H9 (cell line): Measurements from ENCODE around the gene NEK5. TPM values are rescaled to one million over a fixed set of nuclear protein-coding genes. Genes with fewer than 3 reads are reported as not detected.

ENCODE experiments used
- DNase-seq: peaks from one replicate; pipeline ENCODE4 v3.0.0-alpha.2; 2017
- H2AFZ ChIP-seq: one replicate; pipeline ENCODE4 v1.6.1; 2013; ENCODE audit warnings: mild to moderate bottlenecking, low read length, control low read depth, moderate library complexity
- H2AK5ac ChIP-seq: 2 replicates; pipeline ENCODE4 v1.6.1; 2013; ENCODE audit warnings: low read length, control low read depth, mixed read lengths; ENCODE audit not compliant: insufficient read length
- H2BK120ac ChIP-seq: one replicate; pipeline ENCODE4 v1.6.1; 2013; ENCODE audit warnings: low read depth, mild to moderate bottlenecking, low read length, control low read depth, inconsistent platforms; ENCODE audit not compliant: poor library complexity, severe bottlenecking
- H2BK12ac ChIP-seq: 2 replicates; pipeline ENCODE4 v1.6.1; 2013; ENCODE audit warnings: low read length, control low read depth, mixed read lengths, low read depth; ENCODE audit not compliant: insufficient read length
- H2BK15ac ChIP-seq: 2 replicates; pipeline ENCODE4 v1.6.1; 2013; ENCODE audit warnings: low read depth, low read length, control low read depth
- H2BK20ac ChIP-seq: one replicate; pipeline ENCODE4 v1.6.1; 2013; ENCODE audit warnings: low read depth, mild to moderate bottlenecking, low read length, control low read depth, inconsistent platforms; ENCODE audit not compliant: poor library complexity, severe bottlenecking
- H2BK5ac ChIP-seq: 2 replicates; pipeline ENCODE4 v1.6.1; 2013; ENCODE audit warnings: low read length, control low read depth, mixed read lengths; ENCODE audit not compliant: insufficient read length
- H3K14ac ChIP-seq: 2 replicates; pipeline ENCODE4 v1.6.1; 2013; ENCODE audit warnings: low read length, control low read depth; ENCODE audit not compliant: insufficient read depth
- H3K18ac ChIP-seq: 2 replicates; pipeline ENCODE4 v1.6.1; 2013; ENCODE audit warnings: low read depth, mild to moderate bottlenecking, mixed read lengths, low read length, control low read depth; ENCODE audit not compliant: insufficient read length
- H3K23ac ChIP-seq: 2 replicates; pipeline ENCODE4 v1.6.1; 2013; ENCODE audit warnings: low read length, control low read depth, mixed read lengths, low read depth; ENCODE audit not compliant: insufficient read length
- H3K23me2 ChIP-seq: 2 replicates; pipeline ENCODE4 v1.6.1; 2013; ENCODE audit warnings: low read depth, mild to moderate bottlenecking, mixed read lengths, low read length, control low read depth; ENCODE audit not compliant: insufficient read length, poor library complexity, severe bottlenecking
- H3K27ac ChIP-seq: 2 replicates; pipeline ENCODE4 v1.5.1; 2013; ENCODE audit warnings: low read length, control low read depth, mixed read lengths, low read depth; ENCODE audit not compliant: insufficient read length
- H3K27me3 ChIP-seq: 2 replicates; pipeline ENCODE4 v1.6.1; 2013; ENCODE audit warnings: low read length, control low read depth, inconsistent platforms; ENCODE audit not compliant: insufficient read depth
- H3K4ac ChIP-seq: 2 replicates; pipeline ENCODE4 v1.6.1; 2013; ENCODE audit warnings: low read depth, mild to moderate bottlenecking, control low read depth, inconsistent platforms, low read length, moderate library complexity
- H3K4me1 ChIP-seq: 2 replicates; pipeline ENCODE4 v1.6.1; 2013; ENCODE audit warnings: low read length, control low read depth, inconsistent platforms; ENCODE audit not compliant: insufficient read depth
- H3K4me2 ChIP-seq: 2 replicates; pipeline ENCODE4 v1.6.1; 2013; ENCODE audit warnings: low read length, control low read depth, mixed read lengths; ENCODE audit not compliant: insufficient read length, insufficient read depth
- H3K56ac ChIP-seq: 2 replicates; pipeline ENCODE4 v1.6.1; 2013; ENCODE audit warnings: low read depth, mild to moderate bottlenecking, mixed read lengths, low read length, control low read depth; ENCODE audit not compliant: insufficient read length
- H3K79me1 ChIP-seq: 2 replicates; pipeline ENCODE4 v1.6.1; 2013; ENCODE audit warnings: low read depth, mild to moderate bottlenecking, moderate library complexity, low read length, control low read depth, inconsistent platforms; ENCODE audit not compliant: insufficient read depth, poor library complexity, severe bottlenecking
- H3K79me2 ChIP-seq: 2 replicates; pipeline ENCODE4 v1.6.1; 2013; ENCODE audit warnings: low read length, control low read depth, inconsistent platforms; ENCODE audit not compliant: insufficient read depth
- H3K9ac ChIP-seq: 2 replicates; pipeline ENCODE4 v1.6.1; 2013; ENCODE audit warnings: low read length, control low read depth, mixed read lengths; ENCODE audit not compliant: insufficient read length; ENCODE audit errors: extremely low read depth
- H3K9me3 ChIP-seq: one replicate; pipeline ENCODE4 v1.6.1; 2013; ENCODE audit warnings: low read depth, low read length, inconsistent platforms; ENCODE audit not compliant: control insufficient read depth
- H3T11ph ChIP-seq: one replicate; pipeline ENCODE4 v1.6.1; 2013; ENCODE audit warnings: mild to moderate bottlenecking, low read length, control low read depth, inconsistent platforms
- H4K20me1 ChIP-seq: one replicate; pipeline ENCODE4 v1.6.1; 2013; ENCODE audit not compliant: control insufficient read depth, insufficient read length, insufficient read depth
- H4K5ac ChIP-seq: 2 replicates; pipeline ENCODE4 v1.6.1; 2013; ENCODE audit warnings: low read depth, mild to moderate bottlenecking, mixed read lengths, low read length, control low read depth; ENCODE audit not compliant: insufficient read length
- H4K8ac ChIP-seq: replicated peaks from 2 replicates; pipeline ENCODE4 v1.6.1; 2013; ENCODE audit warnings: low read length, control low read depth, mixed read lengths, low read depth; ENCODE audit not compliant: insufficient read length
- H4K91ac ChIP-seq: 2 replicates; pipeline ENCODE4 v1.6.1; 2013; ENCODE audit warnings: low read depth, mild to moderate bottlenecking, moderate library complexity, mixed read lengths, low read length, control low read depth; ENCODE audit not compliant: insufficient read length
- H3K27ac Mint-ChIP-seq, 3 experiments: 2 replicates in 2 of 3; 3 replicates in 1 of 3; pipeline ENCODE4 v1.8.0; 2020 to 2021; ENCODE audit warnings: mixed read lengths in 3 of 3, mild to moderate bottlenecking in 1 of 3, moderate library complexity in 1 of 3
- H3K27me3 Mint-ChIP-seq: 2 replicates; pipeline ENCODE4 v1.8.0; 2021; ENCODE audit warnings: low read depth, mild to moderate bottlenecking, moderate library complexity, mixed read lengths
- H3K36me3 Mint-ChIP-seq, 3 experiments: 2 replicates in 2 of 3; 3 replicates in 1 of 3; pipeline ENCODE4 v1.8.0; 2020 to 2021; ENCODE audit warnings: low read depth in 3 of 3, mixed read lengths in 3 of 3; ENCODE audit not compliant: insufficient read depth in 1 of 3
- H3K4me1 Mint-ChIP-seq, 2 experiments: 2 replicates each; pipeline ENCODE4 v1.8.0; 2020; ENCODE audit warnings: mixed read lengths in 2 of 2
- H3K4me3 Mint-ChIP-seq, 2 experiments: 2 replicates in 1 of 2; 3 replicates in 1 of 2; pipeline ENCODE4 v1.8.0; 2020 to 2021; ENCODE audit warnings: mild to moderate bottlenecking in 2 of 2, mixed read lengths in 2 of 2, moderate library complexity in 1 of 2
- H3K9me3 Mint-ChIP-seq, 2 experiments: 2 replicates in 1 of 2; 3 replicates in 1 of 2; pipeline ENCODE4 v1.8.0; 2020; ENCODE audit warnings: mild to moderate bottlenecking in 2 of 2, mixed read lengths in 2 of 2, moderate library complexity in 1 of 2
- CTCF ChIP-seq: fragments of 200-600 bp; sonication (generic); conservative IDR thresholded peaks from 3 replicates; pipeline ENCODE4 v1.8.0; 2021; ENCODE audit warnings: antibody characterized with exemption, mild to moderate bottlenecking
- WGBS: extraction: QIAGEN DNeasy Blood & Tissue Kit; methylation state at CpG from one replicate; pipeline ENCODE4 v1.1.7; 2013; ENCODE audit warnings: missing lambda C conversion rate, low lambda C conversion rate, mixed read lengths; ENCODE audit not compliant: insufficient read length; ENCODE audit errors: extremely low coverage; 5-methylcytosine and 5-hydroxymethylcytosine counted together
- total RNA-seq: library from RNA; stranded (reverse); gene quantifications from 2 replicates; pipeline ENCODE4 v1.2.1, GENCODE V29; 2021

The NEK5 gene
- total RNA-seq, 1 experiment from 2014 or later: 0.26 TPM

DNA sequence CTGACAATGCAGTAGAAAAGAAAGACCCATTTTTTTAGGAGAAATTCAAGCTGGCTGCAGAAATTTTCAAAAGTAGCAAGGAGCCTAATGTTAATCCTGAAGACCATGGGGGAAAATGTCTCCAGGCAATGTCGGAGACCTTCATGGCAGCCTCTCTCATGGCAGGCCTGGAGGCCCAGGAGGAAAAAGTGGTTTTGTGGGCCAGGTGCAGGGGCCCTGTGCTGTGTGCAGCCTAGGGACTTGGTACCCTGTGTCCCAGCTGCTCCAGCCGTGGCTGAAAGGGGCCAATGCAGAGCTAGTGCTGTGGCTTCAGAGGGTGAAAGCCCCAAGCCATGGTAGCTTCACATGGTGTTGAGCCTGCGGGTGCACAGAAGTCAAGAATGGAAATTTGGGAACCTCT, 112.6 kb downstream of the NEK5 start:
- Mint-ChIP-seq H3K4me3 (no peak overlapping the region), H3K9me3 (peaks cover 6 to 8% of the 10 kb centered on the region in 2 experiments), H3K27me3 (peaks cover under 1% of the 10 kb centered on the region), H3K4me1 (peaks cover 0 to 4% of the 10 kb centered on the region in 2 experiments; a peak in 1 of 4 replicates), H3K36me3 (peaks cover 40 to 58% (median 54%) of the 10 kb centered on the region in 3 experiments), H3K27ac (no peak overlapping the region)
- no peak for DNase-seq
- no peak overlapping the region for H4K91ac ChIP-seq
- no peak overlapping the region for H4K8ac ChIP-seq
- no peak overlapping the region for H3K14ac ChIP-seq
- no peak overlapping the region for H3K18ac ChIP-seq
- no peak overlapping the region for H2BK15ac ChIP-seq
- H2BK20ac ChIP-seq: no peak overlapping the region
- no peaks in the 10 kb centered on the region for H3K27me3 ChIP-seq
- no peaks in the 10 kb centered on the region for H4K20me1 ChIP-seq
- no peak overlapping the region for H3T11ph ChIP-seq
- no peak overlapping the region for H3K4ac ChIP-seq
- no peak overlapping the region for H3K4me2 ChIP-seq
- no peak overlapping the region for H2BK5ac ChIP-seq
- H2AFZ ChIP-seq: no peak overlapping the region
- H4K5ac ChIP-seq: no peak overlapping the region
- no peak overlapping the region for H3K9ac ChIP-seq
- H3K79me2 ChIP-seq: peaks cover 12% of the 10 kb centered on the region; the same call in 1 of the 2 replicates
- H2BK12ac ChIP-seq: no peak overlapping the region
- no peaks in the 10 kb centered on the region for H3K9me3 ChIP-seq
- no peak overlapping the region for H2AK5ac ChIP-seq
- no peak overlapping the region for H3K56ac ChIP-seq
- no peak overlapping the region for H3K27ac ChIP-seq
- H3K4me1 ChIP-seq: no peaks in the 10 kb centered on the region
- H2BK120ac ChIP-seq: no peak overlapping the region
- peaks cover 2% of the 10 kb centered on the region for H3K23me2 ChIP-seq
- no peak overlapping the region for H3K23ac ChIP-seq
- no CpG with 5 or more reads among the region's 3 CpGs for WGBS
- H3K79me1 ChIP-seq: peaks cover 2% of the 10 kb centered on the region
- no peak for TF ChIP-seq CTCF
